ENCODE results near the gene SCFD1. TPM values are rescaled to one million over a fixed set of nuclear protein-coding genes. Genes with fewer than 3 reads are reported as not detected.
"Not testable (repeated sequence)": the region's sequence is repeated elsewhere in the genome, so short reads cannot be mapped to it uniquely, and the experiment has no call there.

SCFD1 gene
- total RNA-seq, 2 donors from 2014 or later = 71.9 to 91.1 TPM

DNA sequence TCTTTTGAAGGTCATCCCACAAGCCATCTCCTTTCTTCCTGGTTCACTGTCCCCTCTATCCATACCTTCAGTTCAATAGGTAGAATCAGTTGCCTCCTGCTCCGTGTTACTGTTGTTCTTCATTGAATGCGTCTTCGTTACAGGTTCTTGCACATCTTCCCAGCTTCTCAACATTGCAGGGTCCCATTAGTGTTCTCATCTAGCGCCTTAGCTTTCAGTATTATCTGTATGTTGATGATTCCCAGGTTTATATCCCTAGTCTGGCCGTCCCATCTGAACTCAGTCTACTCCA lies 2.0 kb downstream of the SCFD1 start:
- Histone ChIP-seq H3K9me3 (no peaks in the 10 kb centered on the region), H3K27ac (no peak overlapping the region), H3K4me3 (no peak overlapping the region), H3K36me3 (replicated peaks in 1 of 2; ENCODE audit: insufficient read depth in 1 of 2, low read depth in 2 of 2) (no peaks in the 10 kb centered on the region), H3K4me1 (peaks cover 34% of the 10 kb centered on the region), H3K27me3 (no peaks in the 10 kb centered on the region)
- 32 to 46% methylated on average over 5 of the region's 5 CpGs for WGBS, 2 donors
- no peak for ATAC-seq
- TF ChIP-seq, protein P1, sequence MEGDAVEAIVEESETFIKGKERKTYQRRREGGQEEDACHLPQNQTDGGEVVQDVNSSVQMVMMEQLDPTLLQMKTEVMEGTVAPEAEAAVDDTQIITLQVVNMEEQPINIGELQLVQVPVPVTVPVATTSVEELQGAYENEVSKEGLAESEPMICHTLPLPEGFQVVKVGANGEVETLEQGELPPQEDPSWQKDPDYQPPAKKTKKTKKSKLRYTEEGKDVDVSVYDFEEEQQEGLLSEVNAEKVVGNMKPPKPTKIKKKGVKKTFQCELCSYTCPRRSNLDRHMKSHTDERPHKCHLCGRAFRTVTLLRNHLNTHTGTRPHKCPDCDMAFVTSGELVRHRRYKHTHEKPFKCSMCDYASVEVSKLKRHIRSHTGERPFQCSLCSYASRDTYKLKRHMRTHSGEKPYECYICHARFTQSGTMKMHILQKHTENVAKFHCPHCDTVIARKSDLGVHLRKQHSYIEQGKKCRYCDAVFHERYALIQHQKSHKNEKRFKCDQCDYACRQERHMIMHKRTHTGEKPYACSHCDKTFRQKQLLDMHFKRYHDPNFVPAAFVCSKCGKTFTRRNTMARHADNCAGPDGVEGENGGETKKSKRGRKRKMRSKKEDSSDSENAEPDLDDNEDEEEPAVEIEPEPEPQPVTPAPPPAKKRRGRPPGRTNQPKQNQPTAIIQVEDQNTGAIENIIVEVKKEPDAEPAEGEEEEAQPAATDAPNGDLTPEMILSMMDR (IDR thresholded peaks at IDR 0.05) = no peak
- TF ChIP-seq POLR2A (IDR thresholded peaks at IDR 0.05) = no peak
- intact Hi-C loops (cut with DNase I) = no loop called here
- DNase-seq = no peak

DNA sequence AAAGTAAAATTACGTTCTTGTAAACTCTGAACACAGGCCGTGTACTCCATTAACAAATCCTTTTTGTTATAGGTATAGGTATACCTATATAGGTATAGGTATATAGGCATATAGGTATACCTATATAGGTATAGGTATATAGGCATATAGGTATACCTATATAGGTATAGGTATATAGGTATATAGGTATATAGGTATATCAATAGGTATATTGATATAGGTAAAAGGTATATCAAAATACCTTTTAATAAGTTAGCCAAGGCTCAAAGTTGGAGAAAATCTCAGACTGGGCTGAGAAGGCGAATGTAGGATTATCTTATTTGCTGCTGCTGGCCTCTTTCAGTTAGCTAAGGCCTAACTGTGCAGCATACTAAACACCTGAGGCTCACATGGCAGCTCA lies 3.4 kb downstream of the SCFD1 start:
- no peak for ATAC-seq
- TF ChIP-seq POLR2A (IDR thresholded peaks at IDR 0.05) = no peak
- TF ChIP-seq, protein P1 (IDR thresholded peaks at IDR 0.05) = no peak
- WGBS, 2 donors = 38 to 40% methylated on average over 3 of the region's 3 CpGs
- H3K27me3 ChIP-seq = no peaks in the 10 kb centered on the region
- H3K9me3 ChIP-seq = no peaks in the 10 kb centered on the region
- H3K4me3 ChIP-seq = no peak overlapping the region
- H3K27ac ChIP-seq = peak overlapping the region in 1 of 4 donors; percentile 4
- no peak for DNase-seq
- peaks cover 34% of the 10 kb centered on the region for H3K4me1 ChIP-seq
- no peaks in the 10 kb centered on the region for H3K36me3 ChIP-seq (replicated peaks in 1 of 2; ENCODE audit: insufficient read depth in 1 of 2, low read depth in 2 of 2)
- intact Hi-C loops (cut with DNase I) = no loop called here

DNA sequence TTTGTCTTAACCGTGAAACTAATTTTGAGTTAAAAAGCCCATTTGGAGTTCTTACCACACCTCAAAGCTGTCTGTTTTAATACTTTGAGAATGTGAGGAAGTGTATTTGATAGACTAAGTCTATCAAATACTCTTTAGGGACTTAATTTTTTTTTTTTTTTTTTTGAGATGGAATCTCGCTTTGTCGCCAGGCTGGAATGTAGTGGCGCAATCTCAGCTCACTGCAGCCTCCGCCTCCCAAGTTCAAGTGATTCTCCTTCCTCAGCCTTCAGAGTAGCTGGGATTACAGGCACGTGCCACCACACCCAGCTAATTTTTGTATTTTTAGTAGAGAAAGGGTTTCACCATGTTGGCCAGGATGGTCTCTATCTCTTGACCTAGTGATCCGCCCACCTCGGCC lies 7.3 kb downstream of the SCFD1 start:
- H3K4me3 ChIP-seq; intact Hi-C loops (cut with DNase I); H3K27ac ChIP-seq; H3K9me3 ChIP-seq; H3K36me3 ChIP-seq (replicated peaks in 1 of 2; ENCODE audit: insufficient read depth in 1 of 2, low read depth in 2 of 2); DNase-seq; H3K27me3 ChIP-seq; ATAC-seq: not testable (repeated sequence)
- 92 to 94% methylated on average over 8 of the region's 8 CpGs for WGBS, 2 donors
- H3K4me1 ChIP-seq = peaks cover 25% of the 10 kb centered on the region

DNA sequence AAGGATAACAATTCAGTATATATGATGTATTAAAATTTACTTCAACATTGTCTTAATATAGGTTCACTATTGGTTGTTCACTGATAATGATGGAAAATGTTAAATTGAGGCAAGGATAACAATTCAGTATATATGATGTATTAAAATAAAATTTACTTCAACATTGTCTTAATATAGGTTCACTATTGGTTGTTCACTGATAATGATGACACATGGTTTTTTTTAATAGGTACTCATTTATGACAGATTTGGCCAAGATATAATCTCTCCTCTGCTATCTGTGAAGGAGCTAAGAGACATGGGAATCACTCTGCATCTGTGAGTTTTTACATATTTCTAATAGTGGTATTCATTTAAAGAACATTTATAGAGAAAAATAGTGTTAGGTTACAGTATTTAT lies 8.1 kb downstream of the SCFD1 start:
- no peak overlapping the region for H3K4me3 ChIP-seq
- TF ChIP-seq POLR2A (IDR thresholded peaks at IDR 0.05) = no peak
- TF ChIP-seq, protein P1 (IDR thresholded peaks at IDR 0.05) = no peak
- no peaks in the 10 kb centered on the region for H3K27me3 ChIP-seq
- H3K27ac ChIP-seq = no peak overlapping the region
- peaks cover 17% of the 10 kb centered on the region for H3K4me1 ChIP-seq
- no peak for DNase-seq
- intact Hi-C loops (cut with DNase I) = no loop called here
- ATAC-seq = no peak
- no peaks in the 10 kb centered on the region for H3K9me3 ChIP-seq
- peaks cover 0 to 6% of the 10 kb centered on the region in 2 donors for H3K36me3 ChIP-seq (replicated peaks in 1 of 2; ENCODE audit: insufficient read depth in 1 of 2, low read depth in 2 of 2)

DNA sequence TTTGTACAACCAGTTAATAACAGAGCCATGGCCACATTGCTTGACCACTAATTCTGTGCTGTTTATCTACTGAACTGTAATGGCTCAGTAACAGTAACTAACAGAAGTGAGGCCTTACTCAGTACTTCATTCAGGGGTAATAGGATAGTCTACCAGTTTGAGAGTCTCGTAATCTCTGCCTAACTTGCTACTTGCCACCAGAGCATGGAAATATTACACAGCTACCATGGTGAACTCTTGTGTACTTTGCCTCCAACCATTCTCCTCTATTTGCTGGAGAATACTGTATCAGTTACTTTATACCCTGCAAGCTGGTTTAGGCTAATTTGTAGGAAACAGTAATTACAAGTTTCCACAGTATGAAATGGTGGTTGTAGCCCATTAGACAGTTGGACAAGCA lies 10.6 kb downstream of the SCFD1 start:
- intact Hi-C loops (cut with DNase I) = no loop called here
- WGBS, 2 donors = 81 to 96% methylated on average over 1 of the region's 1 CpG
- Histone ChIP-seq H3K36me3 (replicated peaks in 1 of 2; ENCODE audit: insufficient read depth in 1 of 2, low read depth in 2 of 2) (peaks cover 0 to 8% of the 10 kb centered on the region in 2 donors), H3K27me3 (no peaks in the 10 kb centered on the region), H3K27ac (no peak overlapping the region), H3K4me1 (no peaks in the 10 kb centered on the region), H3K4me3 (no peak overlapping the region), H3K9me3 (no peaks in the 10 kb centered on the region)
- ATAC-seq (no peak), DNase-seq (no peak)
- TF ChIP-seq, protein P1 (IDR thresholded peaks at IDR 0.05) = no peak
- TF ChIP-seq POLR2A (IDR thresholded peaks at IDR 0.05) = no peak
